ENCODE data around the gene ST6GAL1.
"Not testable (repeated sequence)": the region's sequence is repeated elsewhere in the genome, so short reads cannot be mapped to it uniquely, and the experiment has no call there.

- not testable (repeated sequence) for TF ChIP-seq CTCF (conservative IDR thresholded peaks at IDR 0.05; ENCODE audit: low read depth, low read length); SMC3 (IDR thresholded peaks at IDR 0.05; ENCODE audit: low read depth, low read length); ELK1 (IDR thresholded peaks at IDR 0.05; ENCODE audit: borderline replicate concordance, low read depth, low read length); BHLHE40 (IDR thresholded peaks at IDR 0.05; ENCODE audit: low read depth, low read length); MAZ (IDR thresholded peaks at IDR 0.05; ENCODE audit: borderline replicate concordance, low read depth, low read length); POLR2A (IDR thresholded peaks at IDR 0.05; ENCODE audit: low read depth, low read length); RFX5 (IDR thresholded peaks at IDR 0.05; ENCODE audit: low read depth, low read length); NFE2L2 (IDR thresholded peaks at IDR 0.05; ENCODE audit: low read depth, low read length); RAD21 (IDR thresholded peaks at IDR 0.05; ENCODE audit: low read length); CHD1 (IDR thresholded peaks at IDR 0.05; ENCODE audit: low read depth, low read length); RCOR1 (IDR thresholded peaks at IDR 0.05; ENCODE audit: insufficient replicate concordance, low read length); USF2 (IDR thresholded peaks at IDR 0.05; ENCODE audit: low read depth, low read length); MAFK (IDR thresholded peaks at IDR 0.05; ENCODE audit: low read depth, low read length); CEBPB (IDR thresholded peaks at IDR 0.05; ENCODE audit: low read depth, low read length)
These were observed 127.5 kb downstream of the ST6GAL1 start for GRCh38 chr3:187057803-187058202.
